ENCODE results near the gene NKTR.
"Not testable (repeated sequence)": the region's sequence is repeated elsewhere in the genome, so short reads cannot be mapped to it uniquely, and the experiment has no call there.

NKTR gene

DNA sequence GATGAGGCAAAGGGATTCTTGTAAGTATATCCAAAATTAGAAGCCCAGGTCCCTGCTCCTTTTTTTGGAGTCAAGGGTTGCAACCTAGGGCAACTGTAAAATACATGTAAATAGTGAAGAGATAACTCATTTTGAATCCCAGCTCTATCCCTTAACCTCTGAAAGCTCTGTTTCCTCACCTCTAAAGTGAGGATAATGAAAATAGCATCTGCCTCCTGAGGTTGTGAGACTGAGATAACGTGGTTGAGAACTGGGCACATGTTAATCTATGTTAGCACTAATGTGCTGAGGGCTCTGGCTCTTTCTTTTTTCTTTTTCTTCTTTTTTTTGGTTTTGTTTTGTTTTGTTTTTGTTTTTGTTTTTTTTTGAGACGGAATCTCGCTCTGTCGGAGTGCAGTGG, 4.8 kb upstream of the NKTR start:
- no peak for DNase-seq (ENCODE audit: low read depth)

DNA sequence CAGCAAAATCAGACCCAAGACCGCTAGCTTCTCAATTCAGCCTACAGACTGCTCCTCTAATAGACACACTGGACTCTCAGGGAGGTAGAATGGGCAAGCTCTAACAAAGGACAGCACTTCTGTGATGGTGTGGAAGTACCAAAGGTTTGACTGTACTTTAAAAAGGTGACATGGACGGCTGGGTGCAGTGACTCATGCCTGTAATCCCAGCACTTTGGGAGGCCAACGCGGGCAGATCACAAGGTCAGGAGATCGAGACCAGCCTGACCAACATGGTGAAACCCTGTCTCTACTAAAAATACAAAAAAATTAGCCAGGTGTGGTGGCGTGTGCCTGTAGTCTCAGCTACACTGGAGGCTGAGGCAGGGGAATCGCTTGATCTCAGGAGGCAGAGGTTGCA, 3.4 kb upstream of the NKTR start:
- DNase-seq (ENCODE audit: low read depth), result not testable (repeated sequence)

DNA sequence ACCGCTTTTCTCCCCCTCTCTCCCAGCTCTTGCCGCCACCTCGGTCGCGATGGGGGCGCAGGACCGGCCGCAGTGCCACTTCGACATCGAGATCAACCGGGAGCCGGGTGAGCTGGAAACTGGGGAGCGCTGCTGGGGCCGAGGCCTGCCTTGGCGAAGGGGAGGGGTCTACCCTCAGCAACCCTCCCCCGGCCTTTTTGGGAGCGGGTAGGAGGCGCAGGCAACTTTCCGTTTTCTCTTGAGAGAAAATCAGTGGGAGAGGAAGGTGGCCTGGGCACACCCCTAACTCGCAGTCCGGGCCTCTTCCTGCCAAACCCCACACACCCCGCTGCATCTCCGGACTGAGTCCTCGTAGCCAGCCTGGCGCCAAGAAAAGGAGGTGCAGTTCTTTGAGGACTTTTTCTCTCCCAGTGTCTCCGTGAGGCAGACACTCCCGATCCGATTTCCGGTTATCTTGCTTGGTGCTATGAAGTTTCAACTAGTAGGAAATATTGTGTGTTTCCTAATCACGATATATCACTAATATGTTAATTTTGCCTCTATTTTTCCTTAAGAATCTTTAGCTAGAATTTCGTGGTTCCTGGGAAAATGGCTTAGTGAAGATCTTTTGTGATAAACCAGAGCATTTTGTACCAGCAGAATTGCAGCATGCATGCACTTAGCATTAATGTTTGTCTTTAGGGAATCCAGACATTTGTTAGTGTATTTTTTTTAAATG, 631 bp downstream of the NKTR start:
- DNase-seq (ENCODE audit: low read depth), result peak; percentile 36

DNA sequence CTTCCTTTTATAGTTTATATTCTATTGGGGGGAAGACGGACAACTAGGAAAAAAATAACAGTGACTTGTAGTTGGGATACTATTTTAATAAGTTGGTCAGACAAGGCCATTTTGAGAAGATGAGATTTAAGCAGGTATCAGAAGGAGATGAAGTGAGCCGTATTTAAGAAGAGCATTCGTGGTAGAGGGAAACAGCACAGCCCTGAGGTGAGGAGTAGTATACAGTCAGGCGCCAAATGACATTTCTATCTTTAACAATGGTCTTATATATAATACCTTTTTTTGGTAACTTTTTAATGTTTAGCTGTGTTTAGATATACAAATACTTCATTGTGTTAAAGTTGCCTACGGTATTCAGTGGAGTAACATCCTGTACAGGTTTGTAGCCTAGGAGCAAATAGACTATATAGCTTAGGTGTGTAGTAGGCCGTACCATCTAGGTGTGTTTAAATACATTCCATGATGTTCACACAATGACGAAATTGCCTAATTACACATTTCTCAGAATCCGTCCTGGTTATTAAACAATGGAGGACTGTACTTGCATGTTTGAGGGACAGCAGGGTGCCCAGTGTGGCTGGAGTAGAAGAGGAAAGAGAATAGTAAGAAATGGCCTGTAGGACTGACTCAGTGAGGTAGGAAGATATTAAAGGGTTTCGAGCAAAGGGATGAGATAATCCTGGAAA, 1.6 kb downstream of the NKTR start:
- no peak for DNase-seq (ENCODE audit: low read depth)

DNA sequence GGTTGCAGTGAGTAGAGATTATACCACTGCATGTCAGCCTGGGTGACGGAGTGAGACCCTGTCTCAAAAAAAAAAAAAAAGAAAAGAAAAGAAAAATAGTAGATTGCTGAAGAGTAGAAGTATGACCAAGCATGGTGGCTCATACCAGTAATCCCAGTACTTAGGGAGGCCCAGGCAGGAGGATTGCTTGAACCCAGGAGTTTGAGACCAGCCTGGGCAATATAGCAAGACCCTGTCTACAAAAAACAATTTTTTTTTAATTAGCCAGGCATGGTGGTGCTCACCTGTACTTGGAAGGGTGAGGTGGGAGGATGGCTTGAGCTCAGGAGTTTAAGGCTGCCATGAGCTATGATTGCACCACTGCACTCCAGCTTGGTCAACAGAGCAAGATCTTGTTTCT, 2.5 kb downstream of the NKTR start:
- no peak for DNase-seq (ENCODE audit: low read depth)

DNA sequence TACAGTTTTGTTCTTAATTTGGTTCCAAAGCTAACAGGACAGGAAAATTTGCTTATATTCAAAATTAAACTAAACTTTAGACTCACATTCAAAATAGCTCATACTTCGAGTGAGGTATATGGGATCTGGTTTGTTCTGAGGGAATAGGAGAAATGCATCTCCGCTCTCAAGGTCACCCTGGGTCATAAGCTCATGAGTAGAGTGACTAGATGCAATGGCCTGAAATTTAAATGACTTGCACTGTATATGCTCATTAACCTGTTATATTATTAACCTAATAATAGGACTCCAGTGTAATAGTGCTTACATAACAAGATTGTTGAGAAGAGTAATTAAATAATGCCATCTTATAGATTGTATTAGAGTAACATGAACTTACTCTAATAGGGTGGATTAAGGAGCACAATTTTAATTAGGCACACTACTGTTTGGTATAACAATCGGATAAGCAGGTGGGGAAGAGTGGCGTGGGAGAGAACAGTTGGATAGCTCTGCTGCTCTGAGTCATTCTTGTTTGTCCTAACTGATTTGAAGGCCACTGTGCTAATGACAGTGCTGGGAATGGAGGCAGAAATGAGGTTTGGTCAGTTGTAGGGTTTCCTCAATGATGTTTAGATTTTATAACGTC, 5.2 kb downstream of the NKTR start:
- DNase-seq (ENCODE audit: low read depth), result no peak

DNA sequence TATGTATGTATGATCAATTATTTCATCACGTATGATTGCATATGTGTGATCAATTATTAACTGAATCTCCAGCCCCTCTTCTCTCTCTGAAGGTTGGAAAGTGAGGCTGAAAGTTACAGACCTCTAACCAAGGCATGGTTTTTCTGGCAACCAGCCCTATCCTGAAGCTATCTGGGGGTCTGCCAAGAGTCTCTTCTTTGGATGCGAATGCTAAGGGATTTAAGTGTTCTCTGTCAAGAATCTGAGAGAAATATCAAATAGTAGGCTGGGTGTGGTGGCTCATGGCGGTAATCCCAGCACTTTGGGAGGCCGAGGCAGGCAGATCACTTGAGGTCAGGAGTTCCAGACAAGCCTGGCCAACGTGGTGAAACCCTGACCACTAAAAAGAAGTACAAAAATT, 8.1 kb downstream of the NKTR start:
- no peak for DNase-seq (ENCODE audit: low read depth)

DNA sequence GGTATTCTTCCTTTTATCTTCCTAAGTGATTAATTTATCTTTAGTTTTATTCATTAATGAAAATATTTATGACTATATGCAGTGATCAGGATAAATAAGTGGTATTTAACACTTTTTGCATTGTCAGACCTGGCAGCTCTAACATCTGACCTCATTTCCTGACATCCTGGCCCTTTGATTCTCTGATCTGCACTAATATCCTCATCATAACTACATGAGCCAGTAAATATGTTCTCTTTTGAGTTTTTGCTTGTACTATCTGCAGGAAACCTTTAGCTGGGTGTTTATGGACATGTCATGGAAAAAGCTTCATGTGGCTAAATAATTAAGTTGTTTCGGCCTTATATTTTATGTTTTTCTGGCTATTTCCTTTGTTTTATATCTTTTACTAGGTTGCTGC, 10.5 kb downstream of the NKTR start:
- no peak for DNase-seq (ENCODE audit: low read depth)

DNA sequence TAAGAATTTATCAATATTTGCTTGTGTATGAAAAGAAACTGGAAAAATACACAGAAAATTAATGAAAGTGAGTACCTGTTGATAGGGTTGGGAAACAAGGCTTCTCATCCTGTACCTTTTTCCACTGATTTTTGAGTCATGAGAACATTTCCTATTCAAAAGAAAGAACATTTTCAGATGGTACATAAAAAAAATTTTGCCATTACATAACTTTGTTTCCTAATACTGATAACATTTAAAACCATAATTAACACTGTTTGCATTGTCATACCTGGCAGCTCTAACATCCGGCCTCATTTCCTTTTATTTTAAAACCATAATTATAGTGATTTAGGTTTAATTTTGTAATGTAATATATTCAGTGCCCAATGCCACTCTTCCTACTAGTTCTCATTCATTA, 11.7 kb downstream of the NKTR start:
- DNase-seq (ENCODE audit: low read depth), result no peak

DNA sequence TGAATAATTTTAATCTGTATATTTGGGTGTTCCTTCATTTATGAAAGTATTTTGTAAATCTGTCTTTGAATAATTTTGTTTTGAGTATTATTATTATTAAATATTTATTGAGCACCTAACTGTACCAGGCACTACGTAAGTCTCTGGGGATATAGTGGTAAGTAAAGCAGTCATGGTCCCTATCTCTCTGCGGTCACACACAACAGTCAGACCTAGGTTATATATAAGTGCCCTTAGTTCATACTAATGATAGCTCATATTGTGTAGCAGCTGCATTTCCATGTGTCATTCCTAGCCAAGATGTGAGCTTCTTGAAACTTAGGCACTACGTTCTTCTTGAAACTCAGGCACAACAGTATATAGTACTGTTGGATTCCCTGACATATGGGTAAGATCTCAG, 12.4 kb downstream of the NKTR start:
- no peak for DNase-seq (ENCODE audit: low read depth)

DNA sequence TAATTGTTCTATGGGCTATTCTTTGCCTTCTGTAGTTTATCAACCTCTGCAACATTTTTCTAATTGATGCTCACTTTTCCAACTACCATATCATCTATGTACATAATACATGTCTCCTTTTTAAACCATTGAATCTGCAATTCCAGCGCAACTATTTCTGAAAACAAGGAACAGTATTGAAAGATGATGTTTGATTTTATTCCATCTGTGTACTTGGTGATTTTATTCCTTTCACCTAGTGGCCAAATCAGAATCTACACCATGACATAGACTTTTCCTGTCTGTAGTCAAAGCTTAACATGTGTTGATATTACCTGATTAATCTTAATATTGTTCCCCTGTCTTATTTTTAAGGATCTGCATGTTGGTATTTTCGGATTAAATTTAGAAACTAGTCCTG, 13.0 kb downstream of the NKTR start:
- no peak for DNase-seq (ENCODE audit: low read depth)

DNA sequence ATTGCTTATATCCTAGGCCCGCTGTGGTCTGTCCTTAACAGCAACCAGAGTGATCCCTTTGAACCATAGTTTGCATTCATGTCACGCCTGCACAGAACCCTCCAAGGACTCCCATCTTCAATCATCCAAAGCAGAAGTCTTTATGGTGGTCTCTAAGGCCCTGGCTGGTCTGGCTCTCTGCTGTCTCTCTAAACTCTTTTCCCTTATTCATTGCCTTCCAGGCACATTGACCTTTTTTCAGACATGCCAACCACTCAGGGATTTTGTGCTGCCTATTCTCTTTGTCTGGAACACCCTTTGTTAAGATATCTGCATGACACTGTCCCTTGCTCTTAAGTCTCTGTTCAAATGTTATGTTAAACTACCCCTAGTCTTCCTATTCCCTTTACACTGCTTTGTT, 31.1 kb downstream of the NKTR start:
- no peak for DNase-seq (ENCODE audit: low read depth)

DNA sequence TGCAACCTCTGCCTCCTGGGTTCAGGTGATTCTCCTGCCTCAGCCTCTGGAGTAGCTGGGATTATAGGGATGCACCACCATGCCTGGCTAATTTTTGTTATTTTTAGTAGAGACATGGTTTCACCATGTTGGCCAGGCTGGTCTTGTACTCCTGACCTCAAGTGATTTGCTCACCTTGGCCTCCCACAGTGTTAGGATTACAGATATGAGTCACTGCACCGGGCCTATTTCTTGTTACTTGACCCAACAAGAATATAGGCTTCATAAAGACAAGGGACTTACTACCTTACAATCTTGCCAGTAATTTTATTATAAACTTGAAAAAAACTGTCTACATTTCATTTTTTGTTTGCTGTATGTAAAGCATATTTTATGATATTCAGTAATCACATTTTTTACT, 31.7 kb downstream of the NKTR start:
- DNase-seq (ENCODE audit: low read depth), result no peak

DNA sequence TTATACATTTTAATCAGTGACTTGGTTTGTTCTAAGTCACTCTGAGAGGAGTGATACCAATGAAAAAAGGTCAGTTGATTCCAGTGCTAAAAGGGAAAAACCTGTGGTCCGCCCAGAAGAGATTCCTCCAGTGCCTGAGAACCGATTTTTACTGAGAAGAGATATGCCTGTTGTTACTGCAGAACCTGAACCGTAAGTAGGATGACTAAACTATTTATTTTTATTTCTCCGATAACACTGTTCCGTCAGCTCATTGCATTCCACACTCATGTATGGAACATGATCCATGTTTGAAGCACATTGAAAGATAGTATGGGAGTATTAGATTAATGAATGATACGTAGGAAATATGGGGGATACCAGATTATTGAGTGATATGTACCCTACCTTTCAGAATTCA, 33.1 kb downstream of the NKTR start:
- no peak for DNase-seq (ENCODE audit: low read depth)

DNA sequence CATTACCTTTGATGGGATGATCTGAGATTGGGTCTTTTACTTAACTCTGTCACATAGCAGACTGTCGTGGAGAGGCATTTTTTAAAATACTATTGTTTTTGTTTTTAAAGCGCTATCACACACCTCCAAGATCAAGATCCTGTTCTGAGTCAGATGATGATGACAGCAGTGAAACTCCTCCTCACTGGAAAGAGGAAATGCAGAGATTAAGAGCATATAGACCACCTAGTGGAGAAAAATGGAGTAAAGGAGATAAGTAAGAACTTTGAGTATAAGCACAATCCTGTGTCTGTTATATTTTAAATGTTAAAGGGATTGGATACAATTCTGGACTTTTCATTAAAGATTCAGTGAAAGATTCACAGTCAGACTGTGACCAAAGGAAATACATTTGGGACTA, 34.6 kb downstream of the NKTR start:
- no peak for DNase-seq (ENCODE audit: low read depth)

DNA sequence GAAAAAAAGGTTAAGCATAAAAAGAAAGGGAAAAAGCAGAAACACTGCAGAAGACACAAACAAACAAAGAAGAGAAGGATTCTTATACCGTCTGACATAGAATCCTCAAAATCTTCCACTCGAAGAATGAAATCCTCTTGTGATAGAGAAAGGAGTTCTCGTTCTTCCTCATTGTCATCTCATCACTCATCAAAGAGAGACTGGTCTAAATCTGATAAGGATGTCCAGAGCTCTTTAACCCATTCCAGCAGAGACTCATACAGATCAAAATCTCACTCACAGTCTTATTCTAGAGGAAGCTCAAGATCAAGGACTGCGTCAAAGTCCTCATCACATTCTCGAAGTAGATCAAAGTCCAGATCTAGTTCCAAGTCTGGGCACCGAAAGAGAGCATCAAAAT, 36.5 kb downstream of the NKTR start:
- DNase-seq (ENCODE audit: low read depth), result no peak

DNA sequence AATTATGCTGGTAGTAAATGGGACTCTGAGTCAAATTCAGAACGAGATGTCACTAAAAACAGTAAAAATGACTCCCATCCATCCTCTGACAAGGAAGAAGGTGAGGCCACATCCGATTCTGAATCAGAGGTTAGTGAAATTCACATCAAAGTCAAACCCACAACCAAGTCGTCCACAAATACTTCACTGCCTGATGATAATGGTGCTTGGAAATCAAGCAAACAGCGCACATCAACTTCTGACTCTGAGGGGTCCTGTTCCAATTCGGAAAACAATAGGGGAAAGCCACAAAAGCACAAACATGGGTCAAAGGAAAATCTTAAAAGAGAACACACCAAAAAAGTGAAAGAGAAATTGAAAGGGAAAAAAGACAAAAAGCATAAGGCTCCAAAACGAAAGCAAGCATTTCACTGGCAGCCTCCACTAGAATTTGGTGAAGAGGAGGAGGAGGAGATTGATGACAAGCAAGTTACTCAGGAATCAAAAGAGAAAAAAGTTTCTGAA, 37.9 kb downstream of the NKTR start:
- no peak for DNase-seq (ENCODE audit: low read depth)

DNA sequence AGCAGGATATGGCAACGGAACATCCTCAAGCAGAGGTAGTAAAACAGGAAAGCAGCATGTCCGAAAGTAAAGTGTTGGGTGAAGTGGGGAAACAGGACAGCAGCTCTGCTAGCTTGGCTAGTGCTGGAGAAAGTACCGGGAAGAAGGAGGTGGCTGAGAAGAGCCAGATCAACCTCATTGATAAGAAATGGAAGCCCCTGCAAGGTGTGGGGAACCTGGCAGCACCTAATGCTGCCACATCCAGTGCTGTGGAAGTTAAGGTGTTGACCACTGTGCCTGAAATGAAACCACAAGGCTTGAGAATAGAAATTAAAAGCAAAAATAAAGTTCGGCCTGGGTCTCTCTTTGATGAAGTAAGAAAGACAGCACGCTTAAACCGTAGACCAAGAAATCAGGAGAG, 38.7 kb downstream of the NKTR start:
- no peak for DNase-seq (ENCODE audit: low read depth)

DNA sequence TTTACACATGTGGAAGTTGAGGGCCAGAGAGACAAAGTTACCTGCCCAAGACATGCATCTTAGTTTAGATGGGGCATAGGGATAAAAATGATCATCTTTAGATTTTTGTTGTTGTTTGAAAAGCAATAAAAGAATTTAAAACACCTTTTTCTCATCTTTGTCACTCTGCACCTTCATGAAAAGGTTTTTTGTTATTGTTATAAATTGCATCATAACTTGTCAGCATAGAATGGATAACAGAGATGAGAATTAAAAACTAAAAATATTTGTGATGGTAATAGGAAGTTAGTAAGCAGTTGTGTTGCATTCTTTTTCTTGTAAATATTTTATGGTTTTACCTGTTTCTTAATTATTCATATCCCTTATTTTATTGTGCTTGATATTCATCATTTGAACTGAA, 39.6 kb downstream of the NKTR start:
- DNase-seq (ENCODE audit: low read depth), result no peak

DNA sequence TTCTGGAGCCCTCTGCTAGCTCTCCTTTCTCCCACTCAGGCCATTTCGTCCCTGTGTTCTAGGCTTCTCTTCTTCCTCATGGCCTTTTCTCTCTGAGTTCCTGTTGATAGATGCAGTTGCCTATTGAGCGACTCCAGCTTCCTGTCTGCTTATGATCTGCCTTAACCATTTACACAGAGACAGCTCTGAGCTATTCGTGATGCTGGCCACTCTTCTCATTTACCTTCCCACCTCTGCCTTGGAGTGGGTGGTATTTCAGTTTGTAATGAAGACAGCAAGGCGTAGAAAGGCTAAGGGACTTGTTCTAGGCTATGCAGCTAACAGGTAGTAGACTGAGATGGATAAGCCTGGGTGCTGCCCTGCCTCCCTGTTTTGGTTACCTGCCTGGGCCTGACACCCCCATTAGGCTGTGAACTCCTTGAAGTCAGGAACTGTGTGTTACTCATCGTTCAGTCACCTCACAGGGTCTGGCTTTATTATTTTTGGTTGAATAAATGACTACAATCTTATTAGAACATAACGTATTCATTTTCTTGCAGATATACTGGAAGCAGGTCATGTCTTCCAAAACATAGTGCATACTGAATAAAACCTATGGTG, 40.4 kb downstream of the NKTR start:
- DNase-seq (ENCODE audit: low read depth), result no peak

DNA sequence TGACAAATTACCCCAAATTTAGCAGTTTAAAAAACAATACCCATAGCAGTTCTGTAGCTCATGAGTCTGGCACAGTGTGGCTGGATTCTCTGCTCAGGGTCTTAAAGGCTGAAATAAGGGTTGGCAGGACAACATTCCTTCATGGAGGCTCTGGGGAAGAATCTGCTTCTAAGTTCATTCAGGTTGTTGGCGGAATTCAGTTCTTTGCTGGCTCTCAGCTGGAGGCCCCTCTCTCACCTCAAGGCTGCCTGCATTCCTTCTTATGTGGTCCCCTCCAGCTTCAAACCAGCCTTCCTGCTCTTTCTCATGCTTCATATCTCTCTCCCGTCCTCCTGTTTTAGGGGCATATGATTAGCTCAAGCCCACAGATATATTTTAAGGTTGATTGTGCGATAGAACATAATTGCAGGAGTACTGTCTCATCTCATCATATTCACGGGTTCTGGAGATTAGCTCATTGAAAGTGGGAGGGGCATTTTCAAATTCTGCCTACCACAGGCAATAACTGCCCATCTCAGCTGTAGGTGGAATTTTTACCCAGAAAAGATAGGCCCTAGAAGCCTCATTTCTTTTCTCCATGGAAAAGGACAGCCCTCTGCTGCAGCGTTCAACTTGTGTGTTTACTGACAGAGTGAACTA, 47.5 kb downstream of the NKTR start:
- DNase-seq (ENCODE audit: low read depth), result no peak

DNA sequence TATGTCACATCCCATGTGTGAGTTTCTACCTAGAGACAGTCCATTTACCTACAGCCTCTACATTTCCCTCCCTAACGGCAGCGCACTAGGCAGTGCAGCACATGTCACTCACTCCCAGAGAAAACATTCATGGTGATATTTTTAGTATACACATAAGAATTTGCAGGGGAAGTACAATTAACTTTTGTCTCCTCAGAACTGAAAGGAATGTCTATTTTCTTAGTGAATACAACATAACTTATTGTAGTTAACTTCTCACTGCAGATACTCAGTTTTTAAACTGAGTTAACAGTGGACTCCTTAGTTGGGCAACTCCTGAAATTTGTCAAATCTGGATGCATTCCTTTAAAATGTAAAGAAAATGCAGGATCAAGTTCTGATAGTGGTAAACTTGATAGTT, 48.5 kb downstream of the NKTR start:
- no peak for DNase-seq (ENCODE audit: low read depth)

DNA sequence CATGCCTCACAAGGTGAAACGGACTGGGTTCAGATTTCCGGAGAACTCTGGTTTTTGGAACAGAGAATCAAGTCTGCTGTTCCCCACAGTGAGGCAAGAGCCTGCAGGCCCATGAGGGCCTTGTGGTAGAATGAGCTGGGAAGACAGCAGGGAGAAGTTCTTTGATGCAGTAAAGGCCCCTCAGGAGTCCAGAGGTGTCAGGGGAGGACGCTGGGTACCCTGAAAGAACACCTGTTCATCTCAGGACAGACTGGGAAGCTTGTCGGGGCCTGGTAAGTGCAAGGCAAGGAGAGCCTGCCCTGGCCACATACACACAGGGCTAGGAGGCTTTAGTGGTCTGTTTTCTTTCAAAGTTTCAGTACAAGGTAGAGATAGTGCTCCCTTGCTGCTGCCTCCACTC, 49.3 kb downstream of the NKTR start:
- no peak for DNase-seq (ENCODE audit: low read depth)
